Stimulated activated CD4-positive, alpha-beta T cell treated with anti-CD3 and anti-CD28 coated beads, Interleukin-1b, Interleukin-23, amount 100 ng/mL, for 1 hour (primary cell): Measurements from ENCODE around the gene CATSPER3.

Source experiments
- DNase-seq, 2 donors: peaks; one replicate each; pipeline ENCODE4 v3.0.0-alpha.2; 2020; ENCODE audit warnings: low read depth in 2 of 2

The CATSPER3 gene

GRCh38 chr5:135041145-135041587 is 73.5 kb downstream of the CATSPER3 start:
- no peak for DNase-seq

- DNase-seq, result no peak
Observed at GRCh38 chr5:135041726-135042125, 74.0 kb downstream of the CATSPER3 start.

- no peak for DNase-seq
Observed at GRCh38 chr5:135042595-135042994, 74.9 kb downstream of the CATSPER3 start.

- no peak for DNase-seq
Observed at GRCh38 chr5:135045488-135045887, 77.8 kb downstream of the CATSPER3 start.

GRCh38 chr5:135046661-135047346 is 79.1 kb downstream of the CATSPER3 start:
- DNase-seq, result no peak

GRCh38 chr5:135047347-135047695 is 79.6 kb downstream of the CATSPER3 start:
- no peak for DNase-seq

GRCh38 chr5:135048286-135048685 is 80.6 kb downstream of the CATSPER3 start:
- no peak for DNase-seq

- no peak for DNase-seq
Observed at GRCh38 chr5:135048930-135049329, 81.2 kb downstream of the CATSPER3 start.

GRCh38 chr5:135050244-135050767 is 82.6 kb downstream of the CATSPER3 start:
- no peak for DNase-seq

- no peak for DNase-seq
Observed at GRCh38 chr5:135051399-135051798, 83.7 kb downstream of the CATSPER3 start.

- no peak for DNase-seq
Observed at GRCh38 chr5:135051872-135052271, 84.2 kb downstream of the CATSPER3 start.

- DNase-seq, result no peak
Observed at GRCh38 chr5:135052511-135053145, 84.9 kb downstream of the CATSPER3 start.

- DNase-seq, result no peak
Observed at GRCh38 chr5:135053278-135053677, 85.6 kb downstream of the CATSPER3 start.

- DNase-seq, result no peak
Observed at GRCh38 chr5:135053989-135054388, 86.3 kb downstream of the CATSPER3 start.

- no peak for DNase-seq
Observed at GRCh38 chr5:135054546-135054945, 86.8 kb downstream of the CATSPER3 start.

GRCh38 chr5:135055396-135055795 is 87.7 kb downstream of the CATSPER3 start:
- DNase-seq, result no peak

GRCh38 chr5:135056316-135057030 is 88.8 kb downstream of the CATSPER3 start:
- DNase-seq, result no peak

- no peak for DNase-seq
Observed at GRCh38 chr5:135057233-135057632, 89.5 kb downstream of the CATSPER3 start.

- DNase-seq, result no peak
Observed at GRCh38 chr5:135058331-135058732, 90.6 kb downstream of the CATSPER3 start.

GRCh38 chr5:135059000-135059923 is 91.6 kb downstream of the CATSPER3 start:
- DNase-seq, result no peak

- no peak for DNase-seq
Observed at GRCh38 chr5:135060021-135060420, 92.3 kb downstream of the CATSPER3 start.

GRCh38 chr5:135061001-135061400 is 93.3 kb downstream of the CATSPER3 start:
- DNase-seq, result no peak
